Progenitor cell of endocrine pancreas (in vitro differentiated cells): ENCODE results near the gene FEN1. TPM values are rescaled to one million over a fixed set of nuclear protein-coding genes. Genes with fewer than 3 reads are reported as not detected.
A peak's percentile ranks its signal among the peaks of the same experiment; 100 is the strongest.

Experiments
- DNase-seq: peaks from one replicate; pipeline ENCODE4 v3.0.0; 2021; ENCODE audit warnings: low spot score; ENCODE audit not compliant: unreplicated experiment
- H3K27ac Mint-ChIP-seq: 2 replicates; pipeline ENCODE4 v1.8.0; 2021; ENCODE audit warnings: mild to moderate bottlenecking, moderate library complexity, mixed read lengths
- H3K27me3 Mint-ChIP-seq: 2 replicates; pipeline ENCODE4 v1.8.0; 2021; ENCODE audit warnings: mixed read lengths
- H3K36me3 Mint-ChIP-seq: 2 replicates; pipeline ENCODE4 v1.8.0; 2022; ENCODE audit warnings: mixed read lengths; ENCODE audit not compliant: insufficient read depth
- H3K4me1 Mint-ChIP-seq: 2 replicates; pipeline ENCODE4 v1.8.0; 2021; ENCODE audit warnings: low read depth, mixed read lengths
- H3K4me3 Mint-ChIP-seq: 2 replicates; pipeline ENCODE4 v1.8.0; 2021; ENCODE audit warnings: low read depth, mild to moderate bottlenecking, moderate library complexity, mixed read lengths
- H3K9me3 Mint-ChIP-seq: 2 replicates; pipeline ENCODE4 v1.8.0; 2021; ENCODE audit warnings: low read depth, mixed read lengths
- total RNA-seq: library from RNA; stranded (reverse); gene quantifications from 2 replicates; pipeline ENCODE4 v1.2.1, GENCODE V29; 2021
- TF ChIP-seq, protein P1 (sequence below): fragments of 200-600 bp; sonication (generic); IDR thresholded peaks from one replicate; pipeline ENCODE4 v1.5.0; 2021; ENCODE audit warnings: antibody characterized with exemption, mild to moderate bottlenecking; ENCODE audit not compliant: unreplicated experiment

Gene FEN1
- total RNA-seq, 1 donor from 2014 or later = 34.4 TPM

DNA sequence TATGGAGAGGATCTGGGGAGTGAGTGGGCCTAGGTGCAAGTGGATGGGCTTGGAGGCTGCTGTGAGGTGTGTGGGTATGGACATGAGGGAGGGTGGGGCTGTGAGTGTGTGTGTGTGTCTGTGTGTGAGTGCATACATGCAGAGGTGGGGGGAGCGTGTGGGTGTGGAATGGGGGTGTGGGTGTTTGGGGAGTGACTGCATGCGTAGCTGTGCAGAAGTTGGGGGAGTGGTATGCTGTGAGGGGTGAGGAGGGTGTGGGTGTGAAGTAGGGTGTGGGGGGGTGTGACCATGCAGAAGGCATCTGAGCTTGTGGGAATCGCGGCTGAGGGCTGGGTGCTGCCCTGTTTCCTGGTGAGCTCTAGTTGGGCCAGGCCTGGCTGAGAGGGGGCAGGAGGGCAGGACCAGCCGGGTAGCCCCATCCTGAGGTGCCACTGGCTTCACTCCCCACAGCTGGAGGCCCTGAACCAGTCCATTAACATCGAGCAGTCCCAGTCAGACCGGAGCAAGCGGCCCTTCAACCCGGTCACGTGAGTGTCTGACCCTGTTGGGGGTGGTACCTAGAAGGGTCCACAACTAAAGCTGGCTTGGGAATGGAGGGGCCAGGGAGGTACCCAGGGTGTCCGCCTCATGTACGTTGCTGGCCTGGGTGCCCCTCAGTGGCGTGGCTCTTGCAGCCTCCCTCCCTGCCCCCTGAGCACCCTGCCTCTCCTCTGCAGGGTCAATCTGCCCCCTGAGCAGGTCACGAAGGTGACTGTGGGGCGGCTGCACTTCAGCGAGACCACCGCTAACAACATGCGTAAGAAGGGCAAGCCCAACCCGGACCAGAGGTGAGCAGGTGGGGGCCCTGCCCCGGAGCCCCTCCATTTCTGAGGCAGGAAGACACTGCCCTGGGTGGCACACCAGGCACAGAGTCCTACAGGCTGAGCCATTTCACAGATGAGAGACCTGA, 16.8 kb upstream of the FEN1 start:
- TF ChIP-seq, protein P1, sequence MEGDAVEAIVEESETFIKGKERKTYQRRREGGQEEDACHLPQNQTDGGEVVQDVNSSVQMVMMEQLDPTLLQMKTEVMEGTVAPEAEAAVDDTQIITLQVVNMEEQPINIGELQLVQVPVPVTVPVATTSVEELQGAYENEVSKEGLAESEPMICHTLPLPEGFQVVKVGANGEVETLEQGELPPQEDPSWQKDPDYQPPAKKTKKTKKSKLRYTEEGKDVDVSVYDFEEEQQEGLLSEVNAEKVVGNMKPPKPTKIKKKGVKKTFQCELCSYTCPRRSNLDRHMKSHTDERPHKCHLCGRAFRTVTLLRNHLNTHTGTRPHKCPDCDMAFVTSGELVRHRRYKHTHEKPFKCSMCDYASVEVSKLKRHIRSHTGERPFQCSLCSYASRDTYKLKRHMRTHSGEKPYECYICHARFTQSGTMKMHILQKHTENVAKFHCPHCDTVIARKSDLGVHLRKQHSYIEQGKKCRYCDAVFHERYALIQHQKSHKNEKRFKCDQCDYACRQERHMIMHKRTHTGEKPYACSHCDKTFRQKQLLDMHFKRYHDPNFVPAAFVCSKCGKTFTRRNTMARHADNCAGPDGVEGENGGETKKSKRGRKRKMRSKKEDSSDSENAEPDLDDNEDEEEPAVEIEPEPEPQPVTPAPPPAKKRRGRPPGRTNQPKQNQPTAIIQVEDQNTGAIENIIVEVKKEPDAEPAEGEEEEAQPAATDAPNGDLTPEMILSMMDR = no peak
- no peak overlapping the region for H3K27ac Mint-ChIP-seq
- no peak for DNase-seq
- peaks cover 3% of the 10 kb centered on the region for H3K4me1 Mint-ChIP-seq
- H3K9me3 Mint-ChIP-seq = no peaks in the 10 kb centered on the region
- peaks cover 8% of the 10 kb centered on the region for H3K36me3 Mint-ChIP-seq
- no peak overlapping the region for H3K4me3 Mint-ChIP-seq
- no peaks in the 10 kb centered on the region for H3K27me3 Mint-ChIP-seq

- Mint-ChIP-seq H3K27ac (peak overlapping the region; percentile 56), H3K4me1 (no peaks in the 10 kb centered on the region), H3K4me3 (no peak overlapping the region), H3K27me3 (no peaks in the 10 kb centered on the region), H3K36me3 (peaks cover 8% of the 10 kb centered on the region), H3K9me3 (no peaks in the 10 kb centered on the region)
- DNase-seq = no peak
- TF ChIP-seq, protein P1 = peak; percentile 61
Observed at GRCh38 chr11:61776561-61777075, 16.1 kb upstream of the FEN1 start.

DNA sequence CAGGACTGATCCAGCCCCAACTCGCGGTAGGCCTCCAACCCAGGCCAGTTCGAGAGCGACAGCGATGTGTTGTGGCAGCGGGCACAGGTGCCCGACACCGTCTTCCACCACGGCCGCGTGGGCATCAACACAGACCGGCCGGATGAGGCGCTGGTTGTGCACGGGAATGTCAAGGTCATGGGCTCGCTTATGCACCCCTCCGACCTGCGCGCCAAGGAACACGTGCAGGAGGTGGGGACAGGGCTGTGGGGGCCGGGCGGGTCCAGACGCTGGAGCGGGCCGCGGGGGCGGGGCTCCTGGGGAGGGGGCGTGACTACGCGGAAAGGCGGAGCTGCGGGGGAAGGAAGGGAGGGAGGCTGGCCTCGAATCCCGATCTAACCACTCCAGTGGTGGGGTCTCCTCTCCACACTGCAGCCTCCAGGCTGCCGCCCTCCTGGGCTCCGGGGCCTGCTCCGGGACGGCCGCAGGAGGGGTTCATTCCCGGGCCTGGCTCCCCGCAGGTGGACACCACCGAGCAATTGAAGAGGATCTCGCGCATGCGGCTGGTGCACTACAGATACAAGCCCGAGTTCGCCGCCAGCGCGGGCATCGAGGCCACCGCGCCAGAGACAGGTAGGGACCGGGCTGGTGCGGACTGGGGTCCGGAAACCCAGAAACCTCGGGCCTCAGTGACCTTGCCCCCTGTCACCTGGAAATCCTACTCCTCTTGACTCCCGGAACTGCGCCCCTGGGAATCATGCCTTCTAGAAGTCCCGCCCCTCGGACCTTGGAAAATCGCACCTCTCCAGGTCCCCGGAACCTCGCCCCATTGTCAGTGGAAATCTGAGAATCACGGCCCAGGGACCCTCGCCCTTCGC, 15.2 kb upstream of the FEN1 start:
- H3K4me1 Mint-ChIP-seq = no peaks in the 10 kb centered on the region
- peak overlapping the region; percentile 84 for H3K27ac Mint-ChIP-seq
- TF ChIP-seq, protein P1 = no peak
- H3K27me3 Mint-ChIP-seq = no peaks in the 10 kb centered on the region
- H3K4me3 Mint-ChIP-seq = no peak overlapping the region
- H3K9me3 Mint-ChIP-seq = no peaks in the 10 kb centered on the region
- DNase-seq = no peak
- H3K36me3 Mint-ChIP-seq = peaks cover 11% of the 10 kb centered on the region

DNA sequence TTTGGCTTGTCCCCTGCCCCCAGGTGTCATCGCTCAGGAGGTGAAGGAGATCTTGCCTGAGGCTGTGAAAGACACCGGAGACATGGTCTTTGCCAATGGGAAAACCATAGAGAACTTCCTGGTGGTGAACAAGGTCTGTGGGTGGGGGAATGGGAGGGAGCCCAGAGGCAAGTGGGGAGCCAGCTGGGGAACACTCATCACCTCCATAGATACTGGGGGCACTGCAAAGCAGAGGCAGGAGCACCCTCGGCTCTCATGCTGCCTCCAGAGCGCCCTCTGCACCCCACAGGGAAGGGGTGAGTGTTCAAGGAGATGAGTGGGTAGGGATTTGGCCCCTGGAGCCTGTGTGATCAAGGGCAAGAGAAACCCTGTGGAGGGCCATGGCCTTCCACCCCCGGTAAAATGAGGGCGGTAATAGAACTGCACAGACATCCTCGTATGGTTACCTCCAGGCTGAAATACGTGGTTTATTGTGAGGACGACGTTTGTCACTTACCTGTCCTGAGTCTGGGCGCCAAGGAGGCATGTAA, 14.3 kb upstream of the FEN1 start:
- Mint-ChIP-seq H3K9me3 (no peaks in the 10 kb centered on the region), H3K4me3 (no peak overlapping the region), H3K4me1 (no peaks in the 10 kb centered on the region), H3K27me3 (no peaks in the 10 kb centered on the region), H3K27ac (no peak overlapping the region), H3K36me3 (peaks cover 14% of the 10 kb centered on the region)
- DNase-seq = no peak
- TF ChIP-seq, protein P1 = no peak
